NOMO-1 treated with dmso at 0.1 percent for 144 hours (cell line): ENCODE data around the gene GAK.
A peak's percentile ranks its signal among the peaks of the same experiment; 100 is the strongest.
"Not testable (repeated sequence)": the region's sequence is repeated elsewhere in the genome, so short reads cannot be mapped to it uniquely, and the experiment has no call there.

Experiments used
- DNase-seq: peaks from one replicate; lab custom pipeline; 2025; ENCODE audit not compliant: unreplicated experiment; lab: John Stamatoyannopoulos, UW

Gene GAK

GRCh38 chr4:927566-927965, 4.5 kb downstream of the GAK start:
- DNase-seq: not testable (repeated sequence)

- DNase-seq: no peak
These were observed 5.6 kb downstream of the GAK start for GRCh38 chr4:926538-926937.

- no peak for DNase-seq
These were observed 6.2 kb downstream of the GAK start for GRCh38 chr4:925771-926500.

- DNase-seq: no peak
These were observed 6.9 kb downstream of the GAK start for GRCh38 chr4:925171-925570.

- no peak for DNase-seq
These were observed 7.7 kb downstream of the GAK start for GRCh38 chr4:924107-925096.

- no peak for DNase-seq
These were observed 10.2 kb downstream of the GAK start for GRCh38 chr4:921830-922331.

- DNase-seq: not testable (repeated sequence)
These were observed 13.0 kb downstream of the GAK start for GRCh38 chr4:919004-919680.

GRCh38 chr4:918591-918990, 13.5 kb downstream of the GAK start:
- not testable (repeated sequence) for DNase-seq

GRCh38 chr4:917992-918391, 14.1 kb downstream of the GAK start:
- no peak for DNase-seq

GRCh38 chr4:917466-917865, 14.7 kb downstream of the GAK start:
- DNase-seq: no peak

- DNase-seq: peak; percentile 26
These were observed 16.5 kb downstream of the GAK start for GRCh38 chr4:915595-915994.

- DNase-seq: peak; percentile 20
These were observed 17.1 kb downstream of the GAK start for GRCh38 chr4:915041-915474.

GRCh38 chr4:914531-914930, 17.6 kb downstream of the GAK start:
- no peak for DNase-seq

GRCh38 chr4:913280-913618, 18.9 kb downstream of the GAK start:
- no peak for DNase-seq

- DNase-seq: no peak
These were observed 19.4 kb downstream of the GAK start for GRCh38 chr4:912548-913279.

- no peak for DNase-seq
These were observed 20.1 kb downstream of the GAK start for GRCh38 chr4:911871-912490.

- DNase-seq: no peak
These were observed 20.8 kb downstream of the GAK start for GRCh38 chr4:911221-911751.

GRCh38 chr4:910366-911091, 21.6 kb downstream of the GAK start:
- no peak for DNase-seq

- DNase-seq: no peak
These were observed 22.3 kb downstream of the GAK start for GRCh38 chr4:909821-910220.
